IMR-90 (cell line): ENCODE data around the gene RCAN2. TPM values are rescaled to one million over a fixed set of nuclear protein-coding genes. Genes with fewer than 3 reads are reported as not detected.

Experiments used
- ATAC-seq: fragments of 200-7000 bp; cut with Tn5 transposase; 2 replicates; pipeline ENCODE4 v1.9.1; 2020; ENCODE audit warnings: low read depth, mild to moderate bottlenecking, moderate library complexity
- BruUV-seq: library from RNA; stranded (reverse); fragments of 400-500 nt; replicated peaks from 2 replicates; lab custom pipeline; 2021; lab: Mats Ljungman, UMichigan
- CTCF ChIA-PET: fragments of 300-600 bp; formaldehyde crosslinking; extraction: SDS; loops from one replicate; lab custom pipeline; 2021; ENCODE audit warnings: antibody characterized with exemption; lab: Yijun Ruan, JAX
- POLR2A ChIA-PET: fragments of 300-600 bp; sonication (Branson Sonifier 250); formaldehyde crosslinking; loops from one replicate; lab custom pipeline; 2022; ENCODE audit warnings: antibody characterized with exemption; ENCODE audit not compliant: unreplicated experiment; lab: Charles Lee
- DNase-seq: peaks from one replicate; pipeline ENCODE4 v3.0.0; 2013
- H2AFZ ChIP-seq: replicated peaks from 2 replicates; pipeline ENCODE3; 2013; ENCODE audit warnings: low read length, mild to moderate bottlenecking; ENCODE audit not compliant: poor library complexity
- H2AK5ac ChIP-seq: 2 replicates; pipeline ENCODE4 v1.6.1; 2013; ENCODE audit warnings: low read depth, low read length, inconsistent platforms
- H2AK9ac ChIP-seq: replicated peaks from 2 replicates; pipeline ENCODE3; 2013; ENCODE audit warnings: mild to moderate bottlenecking, low read depth, low read length, moderate library complexity; ENCODE audit not compliant: poor library complexity
- H2BK120ac ChIP-seq: 2 replicates; pipeline ENCODE4 v1.6.1; 2013; ENCODE audit warnings: low read depth, low read length, inconsistent platforms
- H2BK15ac ChIP-seq: 3 replicates; pipeline ENCODE4 v1.6.1; 2013; ENCODE audit warnings: low read depth, low read length, inconsistent platforms
- H2BK20ac ChIP-seq: 2 replicates; pipeline ENCODE4 v1.6.1; 2013; ENCODE audit warnings: low read depth, mild to moderate bottlenecking, inconsistent platforms, low read length, moderate library complexity
- H2BK5ac ChIP-seq: 2 replicates; pipeline ENCODE4 v1.6.1; 2013; ENCODE audit warnings: mild to moderate bottlenecking, low read depth, low read length, inconsistent platforms; ENCODE audit not compliant: poor library complexity, severe bottlenecking
- H3K14ac ChIP-seq: replicated peaks from 2 replicates; pipeline ENCODE4 v1.6.1; 2013; ENCODE audit warnings: low read depth, low read length, inconsistent platforms
- H3K18ac ChIP-seq: 2 replicates; pipeline ENCODE4 v1.6.1; 2013; ENCODE audit warnings: low read depth, low read length, control low read depth
- H3K23ac ChIP-seq: 2 replicates; pipeline ENCODE4 v1.6.1; 2013; ENCODE audit warnings: low read depth, low read length, inconsistent platforms
- H3K27ac ChIP-seq: 2 replicates; pipeline ENCODE4 v1.5.1; 2013; ENCODE audit warnings: mild to moderate bottlenecking, control low read depth, low read length; ENCODE audit not compliant: insufficient read depth
- H3K27me3 ChIP-seq: 2 replicates; pipeline ENCODE4 v1.6.1; 2013; ENCODE audit warnings: low read length; ENCODE audit not compliant: control insufficient read depth, insufficient read depth
- H3K36me3 ChIP-seq: 2 replicates; pipeline ENCODE4 v1.6.1; 2013; ENCODE audit warnings: low read length, mixed read lengths; ENCODE audit not compliant: control insufficient read depth, insufficient read depth
- H3K4ac ChIP-seq: 2 replicates; pipeline ENCODE4 v1.6.1; 2013; ENCODE audit warnings: low read depth, low read length, inconsistent platforms
- H3K4me1 ChIP-seq: 2 replicates; pipeline ENCODE4 v1.6.1; 2013; ENCODE audit warnings: low read length, mixed read lengths; ENCODE audit not compliant: control insufficient read depth, insufficient read depth
- H3K4me2 ChIP-seq: 2 replicates; pipeline ENCODE4 v1.6.1; 2013; ENCODE audit warnings: low read depth, mild to moderate bottlenecking, control low read depth, low read length, moderate library complexity
- H3K4me3 ChIP-seq: 2 replicates; pipeline ENCODE4 v1.5.1; 2013; ENCODE audit warnings: low read depth, mild to moderate bottlenecking, control low read depth, low read length, moderate library complexity; ENCODE audit not compliant: insufficient read depth
- H3K56ac ChIP-seq: 2 replicates; pipeline ENCODE4 v1.6.1; 2013; ENCODE audit warnings: low read length, inconsistent platforms; ENCODE audit not compliant: insufficient read depth; ENCODE audit errors: extremely low read depth
- H3K79me1 ChIP-seq, 2 experiments: 2 replicates each; pipeline ENCODE4 v1.6.1; 2013; ENCODE audit warnings: low read length in 2 of 2, inconsistent platforms in 1 of 2, low read depth in 1 of 2
- H3K9ac ChIP-seq: 2 replicates; pipeline ENCODE4 v1.6.1; 2013; ENCODE audit warnings: low read depth, low read length, control low read depth
- H3K9me1 ChIP-seq: 2 replicates; pipeline ENCODE4 v1.6.1; 2013; ENCODE audit warnings: low read length, inconsistent platforms; ENCODE audit not compliant: insufficient read depth
- H3K9me3 ChIP-seq: 2 replicates; pipeline ENCODE4 v1.6.1; 2013; ENCODE audit warnings: low read length; ENCODE audit not compliant: control insufficient read depth, insufficient read depth
- H4K20me1 ChIP-seq: 2 replicates; pipeline ENCODE4 v1.6.1; 2013; ENCODE audit warnings: low read length, inconsistent platforms; ENCODE audit not compliant: insufficient read depth
- H4K5ac ChIP-seq: 2 replicates; pipeline ENCODE4 v1.6.1; 2013; ENCODE audit warnings: mild to moderate bottlenecking, low read depth, low read length, control low read depth
- H4K8ac ChIP-seq, 2 experiments: 2 replicates each; pipeline ENCODE4 v1.6.1; 2013; ENCODE audit warnings: low read depth in 2 of 2, low read length in 2 of 2, control low read depth in 1 of 2, inconsistent platforms in 1 of 2
- H4K91ac ChIP-seq: 2 replicates; pipeline ENCODE4 v1.6.1; 2013; ENCODE audit warnings: low read depth, low read length, inconsistent platforms; ENCODE audit not compliant: insufficient read depth
- CTCF ChIP-seq: conservative IDR thresholded peaks from 2 replicates; pipeline ENCODE4 v1.5.1; 2012; ENCODE audit warnings: mild to moderate bottlenecking, low read depth, low read length, improper control_type of control experiment
- FOS ChIP-seq: fragments of 150-350 bp; IDR thresholded peaks from 2 replicates; pipeline ENCODE4 v1.6.1; 2016; ENCODE audit warnings: low read depth, low read length
- MAZ ChIP-seq: IDR thresholded peaks from 2 replicates; pipeline ENCODE4 v1.6.1; 2012; ENCODE audit warnings: low read depth, mild to moderate bottlenecking, low read length, improper control_type of control experiment, moderate library complexity, borderline replicate concordance
- NFE2L2 ChIP-seq: fragments of 150-350 bp; IDR thresholded peaks from 2 replicates; pipeline ENCODE4 v1.6.1; 2016; ENCODE audit warnings: low read depth, mild to moderate bottlenecking, low read length
- POLR2A ChIP-seq: IDR thresholded peaks from 2 replicates; pipeline ENCODE4 v1.6.1; 2012; ENCODE audit warnings: mild to moderate bottlenecking, low read depth, low read length
- RAD21 ChIP-seq: IDR thresholded peaks from 2 replicates; pipeline ENCODE4 v1.6.1; 2012; ENCODE audit warnings: low read length, improper control_type of control experiment
- RCOR1 ChIP-seq: IDR thresholded peaks from 2 replicates; pipeline ENCODE4 v1.6.1; 2012; ENCODE audit warnings: mild to moderate bottlenecking, low read length, improper control_type of control experiment; ENCODE audit not compliant: insufficient replicate concordance
- RFX5 ChIP-seq: IDR thresholded peaks from 2 replicates; pipeline ENCODE4 v1.8.0; 2012; ENCODE audit warnings: low read depth, mild to moderate bottlenecking, low read length, moderate library complexity
- SMC3 ChIP-seq: fragments of 150-350 bp; IDR thresholded peaks from 2 replicates; pipeline ENCODE4 v1.6.1; 2016; ENCODE audit warnings: low read depth, mild to moderate bottlenecking, antibody characterized with exemption, low read length, moderate library complexity
- USF2 ChIP-seq: fragments of 150-350 bp; IDR thresholded peaks from 2 replicates; pipeline ENCODE4 v1.6.1; 2017; ENCODE audit warnings: mild to moderate bottlenecking, antibody characterized with exemption, low read length, low read depth
- WGBS, 2 experiments: methylation state at CpG; one replicate each; pipeline versions ENCODE4 v1.1.5 to v1.1.7; 2013; ENCODE audit warnings: missing lambda C conversion rate in 2 of 2; ENCODE audit not compliant: insufficient read length in 1 of 2; ENCODE audit errors: extremely low coverage in 2 of 2; 5-methylcytosine and 5-hydroxymethylcytosine counted together
- dilution Hi-C: fragments of 300-500 bp; cut with HindIII; formaldehyde crosslinking; loops from one replicate; pipeline ENCODE4 v1.14.3; 2018; ENCODE audit warnings: low sequenced_read_pairs; ENCODE audit not compliant: unreplicated experiment
- in situ Hi-C: fragments of 300-500 bp; cut with MboI; formaldehyde crosslinking; loops from 3 replicates; pipeline ENCODE4 v1.14.3; 2019; ENCODE audit warnings: low sequenced_read_pairs, inconsistent platforms, mixed read lengths
- intact Hi-C: fragments of 100-400 bp; cut with micrococcal nuclease; formaldehyde crosslinking; loops from 2 replicates; pipeline ENCODE4 v1.10.0; 2022
- polyA plus RNA-seq, 3 experiments: library from polyadenylated mRNA; depleted of rRNA; stranded (reverse); fragments of >200 nt; gene quantifications; 2 replicates each; pipeline ENCODE4 v1.2.3, GENCODE V29; 2012; ENCODE audit warnings: low replicate concordance in 1 of 3
- total RNA-seq: library from RNA; depleted of rRNA; stranded (reverse); fragments of >200 nt; gene quantifications from 2 replicates; pipeline ENCODE4 v1.2.3, GENCODE V29; 2012

The RCAN2 gene
- total and polyA plus RNA-seq, 2 of the 4 experiments (the other 2 are of a cell fraction): 1.3 to 1.8 TPM

- Histone ChIP-seq H4K8ac (no peak overlapping the region), H2BK15ac (no peak overlapping the region), H3K9me1 (no peaks in the 10 kb centered on the region), H3K27ac (no peak overlapping the region), H3K56ac (no peak overlapping the region), H3K27me3 (no peaks in the 10 kb centered on the region), H3K4me1 (no peaks in the 10 kb centered on the region), H3K4me3 (no peak overlapping the region), H3K23ac (no peak overlapping the region), H3K36me3 (no peaks in the 10 kb centered on the region), H3K14ac (no peak overlapping the region), H2BK5ac (no peak overlapping the region), H3K4me2 (no peak overlapping the region), H2BK20ac (no peak overlapping the region), H4K5ac (no peak overlapping the region), H3K18ac (no peak overlapping the region), H4K20me1 (no peaks in the 10 kb centered on the region), H3K79me1 (no peaks in the 10 kb centered on the region), H2AFZ (no peak overlapping the region), H2BK120ac (no peak overlapping the region), H4K91ac (no peak overlapping the region), H2AK9ac (no peak overlapping the region), H3K9ac (no peak overlapping the region), H3K9me3 (no peaks in the 10 kb centered on the region), H2AK5ac (no peak overlapping the region), H3K4ac (no peak overlapping the region)
- intact Hi-C loops: no loop called here
- POLR2A ChIA-PET: no interaction called here
- no peak for TF ChIP-seq POLR2A
- TF ChIP-seq NFE2L2: no peak
- TF ChIP-seq RAD21: no peak
- TF ChIP-seq RCOR1: no peak
- TF ChIP-seq CTCF: no peak
- TF ChIP-seq RFX5: no peak
- TF ChIP-seq MAZ: no peak
- TF ChIP-seq USF2: no peak
- TF ChIP-seq FOS: no peak
- no peak for TF ChIP-seq SMC3
- CTCF ChIA-PET: no interaction called here
- dilution Hi-C loops: no loop called here
- WGBS, 2 experiments: 34% methylated on average over 5 of the region's 5 CpGs; no CpG with 5 or more reads in 1 of the 2 experiments
- in situ Hi-C loops: no loop called here
- no peak for DNase-seq
- no TSS peak for BruUV-seq
- no peak for ATAC-seq
Observed at GRCh38 chr6:46255528-46255927, 235.7 kb downstream of the RCAN2 start.
